K562 treated with DMSO at 1 percent for 4 hours (cell line): ENCODE measurements around the gene CSF2RB. TPM values are rescaled to one million over a fixed set of nuclear protein-coding genes. Genes with fewer than 3 reads are reported as not detected.

Experiments
- total RNA-seq: library from RNA; unstranded; fragments of 300-600 nt; gene quantifications from 2 replicates; pipeline ENCODE4 v1.2.3, GENCODE V29; 2022; ENCODE audit not compliant: insufficient read depth

The CSF2RB gene
- total RNA-seq, result 0.50 and 1.9 TPM in 2 replicates

GRCh38 chr22:36913427-36914389, at the start of gene CSF2RB:
Gene CSF2RB (plus strand): TSS chr22:36913628. CDS start chr22:36922208, 8,580 bp downstream.

Other genes with a start within 250 kb of the CSF2RB start
- gene CACNG2, start 209.9 kb upstream of the CSF2RB start, total RNA-seq, result not detected in 2 replicates
- 2.6 and 2.7 TPM in 2 replicates for gene IFT27, start 137.5 kb upstream of the CSF2RB start, total RNA-seq
- not detected in 2 replicates for gene PVALB, start 96.6 kb upstream of the CSF2RB start, total RNA-seq
- gene NCF4, start 52.6 kb upstream of the CSF2RB start, total RNA-seq, result 2.8 and 4.9 TPM in 2 replicates
- 40.7 and 53.3 TPM in 2 replicates for gene TST, start 105.8 kb downstream of the CSF2RB start, total RNA-seq
- gene MPST, start 106.1 kb downstream of the CSF2RB start, total RNA-seq, result 144 and 150 TPM in 2 replicates
- gene KCTD17, start 138.1 kb downstream of the CSF2RB start, total RNA-seq, result not detected in 2 replicates
- gene TMPRSS6, start 196.1 kb downstream of the CSF2RB start, total RNA-seq, result not detected in 2 replicates
- gene IL2RB, start 236.3 kb downstream of the CSF2RB start, total RNA-seq, result 0.87 and 0.94 TPM in 2 replicates